ENCODE results near the gene RTEL1. TPM values are rescaled to one million over a fixed set of nuclear protein-coding genes. Genes with fewer than 3 reads are reported as not detected.

The RTEL1 gene
- total RNA-seq, 1 experiment from 2014 or later: 33.4 TPM

DNA sequence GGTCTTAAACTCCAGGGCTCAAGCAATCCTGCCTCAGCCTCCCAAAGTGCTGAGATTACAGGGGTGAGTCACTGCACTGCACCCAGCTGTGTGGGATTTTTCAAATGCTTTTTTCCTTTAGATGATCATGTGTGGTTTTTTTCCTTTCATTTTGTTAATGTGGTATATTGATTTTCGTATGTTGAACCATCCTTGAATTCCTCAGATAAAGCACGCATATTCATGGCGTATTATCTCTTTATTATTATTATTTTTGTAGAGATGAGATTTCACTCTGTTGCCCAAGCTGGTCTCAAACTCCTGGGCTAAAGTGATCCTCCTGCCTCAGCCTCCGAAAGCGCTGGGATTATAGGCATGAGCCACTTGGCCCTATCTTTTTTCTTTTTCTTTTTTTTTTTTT lies 56.7 kb downstream of the RTEL1 start:
- H3K4me1 Mint-ChIP-seq: no peaks in the 10 kb centered on the region
- H3K4me2 ChIP-seq (ENCODE audit: insufficient read depth, insufficient read length, low read length): no peak overlapping the region
- peaks cover 0 to 5% of the 10 kb centered on the region in 2 experiments; a peak in 4 of 5 replicates for H3K9me3 Mint-ChIP-seq
- H3K27me3 ChIP-seq (ENCODE audit: insufficient read depth, low read length): no peaks in the 10 kb centered on the region
- peaks cover 51 to 67% (median 63%) of the 10 kb centered on the region in 3 experiments for H3K36me3 Mint-ChIP-seq (ENCODE audit: insufficient read depth in 1 of 3, low read depth in 3 of 3)
- no peaks in the 10 kb centered on the region for H3K23me2 ChIP-seq (ENCODE audit: insufficient read length, low read depth, low read length, poor library complexity, severe bottlenecking)
- no peaks in the 10 kb centered on the region for H3K4me1 ChIP-seq (ENCODE audit: insufficient read depth, low read length)
- H3K14ac ChIP-seq (ENCODE audit: insufficient read depth, low read length): no peak overlapping the region
- no peaks in the 10 kb centered on the region for H3K9me3 ChIP-seq (ENCODE audit: control insufficient read depth, low read depth, low read length)
- no peak overlapping the region for H3K56ac ChIP-seq (ENCODE audit: insufficient read length, low read depth, low read length)
- no peak overlapping the region for H2BK12ac ChIP-seq (ENCODE audit: insufficient read length, low read depth, low read length)
- H2BK120ac ChIP-seq (ENCODE audit: low read depth, low read length, poor library complexity, severe bottlenecking): no peak overlapping the region
- no peak overlapping the region for H3K18ac ChIP-seq (ENCODE audit: insufficient read length, low read depth, low read length)
- H3K27ac Mint-ChIP-seq: no peak overlapping the region
- no peak overlapping the region for H3K4ac ChIP-seq (ENCODE audit: low read depth, low read length)
- no peak overlapping the region for H2BK5ac ChIP-seq (ENCODE audit: insufficient read length, low read length)
- H2AK5ac ChIP-seq (ENCODE audit: insufficient read length, low read length): no peak overlapping the region
- no peak overlapping the region for H4K8ac ChIP-seq (replicated peaks; ENCODE audit: insufficient read length, low read depth, low read length)
- no peak overlapping the region for H3T11ph ChIP-seq (ENCODE audit: low read length)
- TF ChIP-seq, protein P1, sequence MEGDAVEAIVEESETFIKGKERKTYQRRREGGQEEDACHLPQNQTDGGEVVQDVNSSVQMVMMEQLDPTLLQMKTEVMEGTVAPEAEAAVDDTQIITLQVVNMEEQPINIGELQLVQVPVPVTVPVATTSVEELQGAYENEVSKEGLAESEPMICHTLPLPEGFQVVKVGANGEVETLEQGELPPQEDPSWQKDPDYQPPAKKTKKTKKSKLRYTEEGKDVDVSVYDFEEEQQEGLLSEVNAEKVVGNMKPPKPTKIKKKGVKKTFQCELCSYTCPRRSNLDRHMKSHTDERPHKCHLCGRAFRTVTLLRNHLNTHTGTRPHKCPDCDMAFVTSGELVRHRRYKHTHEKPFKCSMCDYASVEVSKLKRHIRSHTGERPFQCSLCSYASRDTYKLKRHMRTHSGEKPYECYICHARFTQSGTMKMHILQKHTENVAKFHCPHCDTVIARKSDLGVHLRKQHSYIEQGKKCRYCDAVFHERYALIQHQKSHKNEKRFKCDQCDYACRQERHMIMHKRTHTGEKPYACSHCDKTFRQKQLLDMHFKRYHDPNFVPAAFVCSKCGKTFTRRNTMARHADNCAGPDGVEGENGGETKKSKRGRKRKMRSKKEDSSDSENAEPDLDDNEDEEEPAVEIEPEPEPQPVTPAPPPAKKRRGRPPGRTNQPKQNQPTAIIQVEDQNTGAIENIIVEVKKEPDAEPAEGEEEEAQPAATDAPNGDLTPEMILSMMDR (conservative IDR thresholded peaks at IDR 0.05): no peak
- no peak overlapping the region for H4K5ac ChIP-seq (ENCODE audit: insufficient read length, low read depth, low read length)
- peaks cover 7% of the 10 kb centered on the region for H3K79me1 ChIP-seq (ENCODE audit: insufficient read depth, low read depth, low read length, poor library complexity, severe bottlenecking)
- no peak overlapping the region for H4K91ac ChIP-seq (ENCODE audit: insufficient read length, low read depth, low read length)
- peaks cover 4% of the 10 kb centered on the region; the same call in 1 of the 2 replicates for H3K79me2 ChIP-seq (ENCODE audit: insufficient read depth, low read length)
- H2BK15ac ChIP-seq (ENCODE audit: low read depth, low read length): no peak overlapping the region
- no peaks in the 10 kb centered on the region for H4K20me1 ChIP-seq (ENCODE audit: control insufficient read depth, insufficient read depth, insufficient read length)
- WGBS (ENCODE audit: extremely low coverage, insufficient read length, low lambda C conversion rate): no CpG with 5 or more reads among the region's 5 CpGs
- no peak overlapping the region for H2AFZ ChIP-seq (ENCODE audit: low read length)
- no peak overlapping the region for H3K23ac ChIP-seq (ENCODE audit: insufficient read length, low read depth, low read length)
- H3K27ac ChIP-seq (ENCODE audit: insufficient read length, low read depth, low read length): no peak overlapping the region
- H3K9ac ChIP-seq (ENCODE audit: extremely low read depth, insufficient read length, low read length): no peak overlapping the region
- no peaks in the 10 kb centered on the region for H3K27me3 Mint-ChIP-seq (ENCODE audit: low read depth)
- H3K4me3 Mint-ChIP-seq: no peak overlapping the region
- no peak overlapping the region for H2BK20ac ChIP-seq (ENCODE audit: low read depth, low read length, poor library complexity, severe bottlenecking)
- no peak for DNase-seq
